Hepatocyte (in vitro differentiated cells): ENCODE results near the gene CELF3. TPM values are rescaled to one million over a fixed set of nuclear protein-coding genes. Genes with fewer than 3 reads are reported as not detected.

Source experiments
- DNase-seq: peaks from one replicate; pipeline ENCODE4 v3.0.0-alpha.2; 2016; ENCODE audit warnings: low spot score
- H2AFZ ChIP-seq: fragments of 200-600 bp; sonication (generic); 2 replicates; pipeline ENCODE4 v1.6.0; 2016; ENCODE audit warnings: antibody characterized with exemption, mild to moderate bottlenecking
- H3K27ac ChIP-seq: fragments of 200-600 bp; sonication (generic); 2 replicates; pipeline ENCODE4 v1.5.1; 2016; ENCODE audit warnings: mild to moderate bottlenecking
- H3K27me3 ChIP-seq: fragments of 200-600 bp; sonication (generic); 2 replicates; pipeline ENCODE4 v1.6.1; 2016
- H3K36me3 ChIP-seq: fragments of 200-600 bp; sonication (generic); replicated peaks from 2 replicates; pipeline ENCODE4 v1.5.1; 2016; ENCODE audit warnings: low read depth; ENCODE audit not compliant: insufficient read depth
- H3K4me1 ChIP-seq: fragments of 200-600 bp; sonication (generic); 2 replicates; pipeline ENCODE4 v1.5.1; 2016; ENCODE audit warnings: mild to moderate bottlenecking, moderate library complexity; ENCODE audit not compliant: insufficient read depth
- H3K4me2 ChIP-seq: fragments of 200-600 bp; sonication (generic); 2 replicates; pipeline ENCODE4 v1.6.0; 2016
- H3K4me3 ChIP-seq: fragments of 200-600 bp; sonication (generic); 2 replicates; pipeline ENCODE4 v1.5.1; 2016; ENCODE audit warnings: mild to moderate bottlenecking
- H3K79me2 ChIP-seq: fragments of 200-600 bp; sonication (generic); 2 replicates; pipeline ENCODE4 v1.6.0; 2017; ENCODE audit warnings: mild to moderate bottlenecking
- H3K9me2 ChIP-seq: fragments of 200-600 bp; sonication (generic); replicated peaks from 2 replicates; pipeline ENCODE4 v1.6.0; 2017; ENCODE audit warnings: mild to moderate bottlenecking; ENCODE audit not compliant: insufficient read depth
- H3K9me3 ChIP-seq: fragments of 200-600 bp; sonication (generic); 2 replicates; pipeline ENCODE4 v1.5.1; 2016; ENCODE audit warnings: low read depth, mild to moderate bottlenecking
- H4K20me1 ChIP-seq: fragments of 200-600 bp; sonication (generic); 2 replicates; pipeline ENCODE4 v1.6.0; 2016; ENCODE audit warnings: mild to moderate bottlenecking; ENCODE audit not compliant: insufficient read depth, poor library complexity, severe bottlenecking
- EZH2 ChIP-seq: fragments of 200-600 bp; sonication (generic); IDR thresholded peaks from 2 replicates; pipeline ENCODE4 v1.6.1; 2016; ENCODE audit warnings: antibody characterized with exemption, mild to moderate bottlenecking, borderline replicate concordance
- EZH2phosphoT487 ChIP-seq: fragments of 200-600 bp; sonication (generic); IDR thresholded peaks from one replicate; pipeline ENCODE4 v1.6.1; 2018; ENCODE audit warnings: antibody characterized with exemption, mild to moderate bottlenecking, low read depth, moderate library complexity; ENCODE audit not compliant: unreplicated experiment, severe bottlenecking
- WGBS: methylation state at CpG from one replicate; pipeline ENCODE4 v1.1.6; 2016; ENCODE audit warnings: low lambda C conversion rate; ENCODE audit errors: missing lambda C conversion rate; 5-methylcytosine and 5-hydroxymethylcytosine counted together
- polyA plus RNA-seq: library from polyadenylated mRNA; unstranded; fragments of >200 nt; fragmentation: Nextera tagmentation; extraction: Ambion mirVana; gene quantifications from 2 replicates; pipeline ENCODE4 v1.2.1, GENCODE V29; 2016
- total RNA-seq: library from RNA; depleted of rRNA; stranded (reverse); fragments of >200 nt; gene quantifications from 2 replicates; pipeline ENCODE4 v1.2.3, GENCODE V29; 2014
- TF ChIP-seq, protein P1 (sequence below): fragments of 200-600 bp; sonication (generic); IDR thresholded peaks from 2 replicates; pipeline ENCODE4 v1.5.1; 2016; ENCODE audit warnings: antibody characterized with exemption, mild to moderate bottlenecking; ENCODE audit not compliant: poor library complexity

CELF3 gene
- total and polyA plus RNA-seq, 2 experiments from 2014 or later: 1.1 to 2.1 TPM

DNA sequence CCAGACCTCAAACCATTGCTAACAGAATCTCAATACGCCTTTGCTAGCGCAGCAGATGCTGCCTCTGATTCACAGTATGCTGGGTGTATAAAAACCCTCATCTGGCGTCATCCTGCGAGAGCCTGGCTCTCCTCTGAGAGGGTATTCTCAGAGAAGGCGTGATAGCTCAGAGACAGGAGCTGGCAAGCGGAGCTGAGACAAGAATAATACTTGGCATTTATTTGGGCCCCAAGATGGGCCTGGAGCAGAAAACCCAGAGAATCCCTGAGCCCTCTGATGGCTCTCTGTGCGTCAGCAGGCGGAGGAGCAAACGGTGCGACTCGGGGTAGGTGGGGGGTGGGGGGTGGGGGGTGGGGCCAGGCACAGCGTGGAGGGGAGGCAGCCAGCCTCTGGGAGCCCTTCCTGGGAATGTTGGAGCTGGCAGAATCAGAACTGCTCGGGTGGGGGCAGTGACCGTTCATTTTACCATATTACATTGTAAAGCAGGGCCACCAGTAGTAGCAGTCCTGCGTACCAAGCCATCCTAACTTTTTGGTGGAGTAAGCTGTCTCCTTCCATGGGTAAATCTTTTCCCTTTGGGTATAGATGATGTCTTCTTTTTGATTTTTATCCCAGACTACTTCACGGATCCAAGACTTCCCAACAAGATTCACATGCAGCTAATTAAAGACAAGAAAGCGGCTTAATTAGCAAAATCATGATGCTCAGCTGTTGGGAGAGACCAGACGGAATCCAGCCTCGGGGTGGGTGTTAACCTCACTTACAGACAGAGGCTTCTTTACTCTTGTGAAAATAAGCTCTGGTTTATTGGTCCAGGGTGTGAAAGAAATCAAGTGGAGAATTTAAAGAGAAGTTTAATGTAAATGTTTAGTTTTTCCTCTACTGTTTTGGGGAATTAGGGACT is 11.8 kb upstream of the CELF3 start:
- Histone ChIP-seq H3K36me3 (no peaks in the 10 kb centered on the region), H3K4me1 (no peaks in the 10 kb centered on the region), H3K9me3 (no peaks in the 10 kb centered on the region), H3K27ac (no peak overlapping the region), H3K4me3 (no peak overlapping the region), H3K79me2 (no peaks in the 10 kb centered on the region), H3K9me2 (no peaks in the 10 kb centered on the region), H3K27me3 (peaks cover 2% of the 10 kb centered on the region), H2AFZ (no peak overlapping the region), H3K4me2 (peak overlapping the region; percentile 50), H4K20me1 (no peaks in the 10 kb centered on the region)
- TF ChIP-seq EZH2phosphoT487 (no peak), EZH2 (no peak)
- TF ChIP-seq, protein P1, sequence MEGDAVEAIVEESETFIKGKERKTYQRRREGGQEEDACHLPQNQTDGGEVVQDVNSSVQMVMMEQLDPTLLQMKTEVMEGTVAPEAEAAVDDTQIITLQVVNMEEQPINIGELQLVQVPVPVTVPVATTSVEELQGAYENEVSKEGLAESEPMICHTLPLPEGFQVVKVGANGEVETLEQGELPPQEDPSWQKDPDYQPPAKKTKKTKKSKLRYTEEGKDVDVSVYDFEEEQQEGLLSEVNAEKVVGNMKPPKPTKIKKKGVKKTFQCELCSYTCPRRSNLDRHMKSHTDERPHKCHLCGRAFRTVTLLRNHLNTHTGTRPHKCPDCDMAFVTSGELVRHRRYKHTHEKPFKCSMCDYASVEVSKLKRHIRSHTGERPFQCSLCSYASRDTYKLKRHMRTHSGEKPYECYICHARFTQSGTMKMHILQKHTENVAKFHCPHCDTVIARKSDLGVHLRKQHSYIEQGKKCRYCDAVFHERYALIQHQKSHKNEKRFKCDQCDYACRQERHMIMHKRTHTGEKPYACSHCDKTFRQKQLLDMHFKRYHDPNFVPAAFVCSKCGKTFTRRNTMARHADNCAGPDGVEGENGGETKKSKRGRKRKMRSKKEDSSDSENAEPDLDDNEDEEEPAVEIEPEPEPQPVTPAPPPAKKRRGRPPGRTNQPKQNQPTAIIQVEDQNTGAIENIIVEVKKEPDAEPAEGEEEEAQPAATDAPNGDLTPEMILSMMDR: no peak
- DNase-seq: no peak
- WGBS: 38% methylated on average over 19 of the region's 19 CpGs

DNA sequence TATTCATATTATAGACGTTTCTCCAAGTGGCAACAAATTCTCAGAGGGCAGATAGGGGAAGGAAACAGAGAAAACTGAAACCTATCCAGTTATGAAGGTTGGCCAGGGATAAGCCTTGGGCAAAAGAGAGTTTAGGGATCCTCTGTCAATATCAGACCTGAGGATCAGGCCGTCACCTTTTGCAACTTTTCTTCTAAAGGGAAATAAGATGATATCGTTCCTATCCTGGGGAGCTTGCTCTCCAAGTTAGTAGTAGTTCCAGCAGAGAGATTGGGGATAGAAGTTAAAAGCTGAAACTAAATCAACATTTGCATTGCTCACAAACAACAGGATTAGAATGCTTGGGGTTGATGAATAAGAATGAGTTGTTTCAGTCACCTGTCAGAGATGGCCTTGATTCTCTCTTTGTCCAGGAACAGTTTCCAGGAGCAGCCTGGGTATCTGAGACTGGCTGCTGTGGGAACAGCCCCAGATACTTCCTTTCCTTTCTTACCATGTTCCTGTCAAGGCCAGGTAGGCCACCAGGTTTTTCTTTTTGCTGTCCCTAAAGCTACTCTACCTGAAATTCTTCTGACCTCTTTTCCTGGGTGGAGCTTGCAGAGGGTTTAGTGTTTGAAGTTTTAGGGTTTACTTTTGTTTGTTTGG is 7.2 kb upstream of the CELF3 start:
- 65% methylated on average over 3 of the region's 3 CpGs for WGBS
- no peak for TF ChIP-seq EZH2phosphoT487
- TF ChIP-seq, protein P1: no peak
- no peak for TF ChIP-seq EZH2
- H3K9me3 ChIP-seq: no peaks in the 10 kb centered on the region
- DNase-seq: no peak
- H4K20me1 ChIP-seq: no peaks in the 10 kb centered on the region
- H2AFZ ChIP-seq: no peak overlapping the region
- H3K9me2 ChIP-seq: no peaks in the 10 kb centered on the region
- peaks cover 13% of the 10 kb centered on the region for H3K4me1 ChIP-seq
- H3K79me2 ChIP-seq: no peaks in the 10 kb centered on the region
- H3K4me2 ChIP-seq: no peak overlapping the region
- peaks cover 32% of the 10 kb centered on the region for H3K27me3 ChIP-seq
- H3K4me3 ChIP-seq: no peak overlapping the region
- no peak overlapping the region for H3K27ac ChIP-seq
- no peaks in the 10 kb centered on the region for H3K36me3 ChIP-seq

DNA sequence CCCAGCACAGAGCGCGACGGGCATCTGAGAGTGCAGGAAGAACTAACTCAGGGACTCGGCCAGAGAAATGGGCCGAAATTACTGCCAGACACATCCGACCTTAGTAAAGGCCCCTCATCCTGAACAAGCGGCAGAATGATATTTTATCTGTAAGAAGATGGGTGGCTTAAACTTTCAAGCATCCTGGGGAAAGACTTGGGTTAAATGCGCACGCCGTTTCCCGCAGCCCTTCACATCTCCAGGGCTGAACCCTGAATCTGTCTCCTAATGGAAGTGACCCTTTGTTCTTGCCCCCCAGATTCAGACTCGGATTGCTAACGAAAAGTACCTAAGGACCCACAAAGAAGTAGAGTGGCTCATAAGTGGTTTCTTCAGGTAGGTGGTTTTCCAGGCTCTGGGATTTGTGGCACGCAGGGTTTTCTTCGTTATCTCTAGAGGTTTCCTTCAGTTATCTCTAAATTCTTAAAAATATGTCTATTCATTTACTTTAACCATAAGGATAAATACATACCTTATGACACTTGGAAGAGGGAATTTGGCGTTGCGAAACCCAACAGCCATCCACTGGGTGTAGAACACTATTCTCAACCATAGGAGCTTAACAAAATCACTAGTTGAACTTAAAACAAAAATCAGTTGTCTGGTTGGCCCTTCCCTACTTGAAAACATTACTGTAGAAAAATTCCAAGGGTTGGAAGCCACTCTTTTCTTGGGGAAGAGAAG is 5.3 kb upstream of the CELF3 start:
- H3K27ac ChIP-seq: no peak overlapping the region
- TF ChIP-seq EZH2 (peak; percentile 42), EZH2phosphoT487 (no peak)
- H3K4me2 ChIP-seq: peak overlapping the region; percentile 96
- H3K9me3 ChIP-seq: no peaks in the 10 kb centered on the region
- H3K9me2 ChIP-seq: no peaks in the 10 kb centered on the region
- H3K79me2 ChIP-seq: no peaks in the 10 kb centered on the region
- DNase-seq: no peak
- peaks cover 51% of the 10 kb centered on the region for H3K27me3 ChIP-seq
- WGBS: 32% methylated on average over 17 of the region's 17 CpGs
- H3K4me1 ChIP-seq: peaks cover 17% of the 10 kb centered on the region
- H3K36me3 ChIP-seq: no peaks in the 10 kb centered on the region
- H3K4me3 ChIP-seq: peak overlapping the region; percentile 55
- no peak overlapping the region for H2AFZ ChIP-seq
- no peaks in the 10 kb centered on the region for H4K20me1 ChIP-seq
